DOHH2 (cell line): ENCODE measurements around the gene DDX49.

Experiments used
- H3F3A ChIP-seq: fragments of 200-600 bp; sonication (generic), shearing (Covaris generic); 2 replicates; pipeline ENCODE4 v1.6.0; 2016; ENCODE audit warnings: antibody characterized with exemption, mild to moderate bottlenecking; ENCODE audit not compliant: control insufficient read depth, insufficient read depth
- H3K27ac ChIP-seq: fragments of 200-600 bp; sonication (generic); 2 replicates; pipeline ENCODE4 v1.5.1; 2014; ENCODE audit warnings: low read depth, mild to moderate bottlenecking, low read length, moderate library complexity
- H3K27me3 ChIP-seq: fragments of 200-600 bp; sonication (generic); 2 replicates; pipeline ENCODE4 v1.6.1; 2014; ENCODE audit warnings: mild to moderate bottlenecking, low read length, mixed read lengths; ENCODE audit not compliant: control insufficient read depth
- H3K36me3 ChIP-seq: fragments of 200-600 bp; sonication (generic); 2 replicates; pipeline ENCODE4 v1.6.1; 2014; ENCODE audit warnings: mild to moderate bottlenecking, low read length, moderate library complexity, mixed read lengths; ENCODE audit not compliant: control insufficient read depth
- H3K4me1 ChIP-seq: fragments of 200-600 bp; sonication (generic); 2 replicates; pipeline ENCODE4 v1.6.1; 2014; ENCODE audit warnings: mild to moderate bottlenecking, low read length, mixed read lengths; ENCODE audit not compliant: control insufficient read depth
- H3K4me2 ChIP-seq: fragments of 200-600 bp; sonication (generic); 2 replicates; pipeline ENCODE4 v1.6.0; 2014; ENCODE audit warnings: mild to moderate bottlenecking, low read length, moderate library complexity
- H3K4me3 ChIP-seq: fragments of 200-600 bp; sonication (generic); 2 replicates; pipeline ENCODE4 v1.5.1; 2014; ENCODE audit warnings: mild to moderate bottlenecking, low read length, mixed read lengths
- H3K79me2 ChIP-seq: fragments of 200-600 bp; sonication (generic); 2 replicates; pipeline ENCODE4 v1.6.1; 2014; ENCODE audit warnings: mild to moderate bottlenecking, low read length, mixed read lengths; ENCODE audit not compliant: control insufficient read depth
- H3K9me2 ChIP-seq: fragments of 200-600 bp; sonication (generic); replicated peaks from 2 replicates; pipeline ENCODE4 v1.6.1; 2014; ENCODE audit warnings: mild to moderate bottlenecking, low read length, mixed read lengths; ENCODE audit not compliant: control insufficient read depth
- H3K9me3 ChIP-seq: fragments of 200-600 bp; sonication (generic); 2 replicates; pipeline ENCODE4 v1.6.1; 2014; ENCODE audit warnings: antibody characterized with exemption, low read length, mixed read lengths; ENCODE audit not compliant: control insufficient read depth, insufficient read depth
- H4K20me1 ChIP-seq: fragments of 200-600 bp; sonication (generic); 2 replicates; pipeline ENCODE4 v1.6.0; 2014; ENCODE audit warnings: low read depth, mild to moderate bottlenecking, antibody characterized with exemption, low read length, moderate library complexity; ENCODE audit not compliant: control insufficient read depth, insufficient read depth
- EZH2phosphoT487 ChIP-seq: fragments of 200-600 bp; sonication (generic); IDR thresholded peaks from 2 replicates; pipeline ENCODE4 v1.6.1; 2017; ENCODE audit warnings: borderline replicate concordance, mild to moderate bottlenecking, antibody characterized with exemption, low read length, moderate library complexity, mixed read lengths
- TF ChIP-seq, protein P1 (sequence below): fragments of 200-600 bp; sonication (generic); IDR thresholded peaks from one replicate; pipeline ENCODE4 v1.5.1; 2014; ENCODE audit warnings: antibody characterized with exemption, mild to moderate bottlenecking, low read depth, low read length; ENCODE audit not compliant: poor library complexity, severe bottlenecking

DDX49 gene

GRCh38 chr19:18960370-18960769 lies 40.9 kb downstream of the DDX49 start:
- no peak overlapping the region for H3K27ac ChIP-seq
- no peaks in the 10 kb centered on the region for H4K20me1 ChIP-seq
- H3K4me3 ChIP-seq: no peak overlapping the region
- H3K79me2 ChIP-seq: no peaks in the 10 kb centered on the region
- H3K4me2 ChIP-seq: no peak overlapping the region
- H3K9me2 ChIP-seq: no peaks in the 10 kb centered on the region
- no peaks in the 10 kb centered on the region for H3F3A ChIP-seq
- H3K27me3 ChIP-seq: peaks cover 3% of the 10 kb centered on the region; the same call in 1 of the 2 replicates
- H3K9me3 ChIP-seq: no peaks in the 10 kb centered on the region
- no peaks in the 10 kb centered on the region for H3K36me3 ChIP-seq
- TF ChIP-seq, protein P1, sequence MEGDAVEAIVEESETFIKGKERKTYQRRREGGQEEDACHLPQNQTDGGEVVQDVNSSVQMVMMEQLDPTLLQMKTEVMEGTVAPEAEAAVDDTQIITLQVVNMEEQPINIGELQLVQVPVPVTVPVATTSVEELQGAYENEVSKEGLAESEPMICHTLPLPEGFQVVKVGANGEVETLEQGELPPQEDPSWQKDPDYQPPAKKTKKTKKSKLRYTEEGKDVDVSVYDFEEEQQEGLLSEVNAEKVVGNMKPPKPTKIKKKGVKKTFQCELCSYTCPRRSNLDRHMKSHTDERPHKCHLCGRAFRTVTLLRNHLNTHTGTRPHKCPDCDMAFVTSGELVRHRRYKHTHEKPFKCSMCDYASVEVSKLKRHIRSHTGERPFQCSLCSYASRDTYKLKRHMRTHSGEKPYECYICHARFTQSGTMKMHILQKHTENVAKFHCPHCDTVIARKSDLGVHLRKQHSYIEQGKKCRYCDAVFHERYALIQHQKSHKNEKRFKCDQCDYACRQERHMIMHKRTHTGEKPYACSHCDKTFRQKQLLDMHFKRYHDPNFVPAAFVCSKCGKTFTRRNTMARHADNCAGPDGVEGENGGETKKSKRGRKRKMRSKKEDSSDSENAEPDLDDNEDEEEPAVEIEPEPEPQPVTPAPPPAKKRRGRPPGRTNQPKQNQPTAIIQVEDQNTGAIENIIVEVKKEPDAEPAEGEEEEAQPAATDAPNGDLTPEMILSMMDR: no peak
- no peak for TF ChIP-seq EZH2phosphoT487
- peaks cover 3% of the 10 kb centered on the region; the same call in 1 of the 2 replicates for H3K4me1 ChIP-seq

- Histone ChIP-seq H3K4me1 (peaks cover 6% of the 10 kb centered on the region), H3K27ac (no peak overlapping the region), H4K20me1 (no peaks in the 10 kb centered on the region), H3K79me2 (no peaks in the 10 kb centered on the region), H3K9me2 (no peaks in the 10 kb centered on the region), H3F3A (no peaks in the 10 kb centered on the region), H3K9me3 (no peaks in the 10 kb centered on the region), H3K27me3 (peaks cover 3% of the 10 kb centered on the region; the same call in 1 of the 2 replicates), H3K4me2 (0 out of 2 replicates have a peak overlapping the region, but pooled peaks have one; percentile 11), H3K4me3 (no peak overlapping the region), H3K36me3 (no peaks in the 10 kb centered on the region)
- TF ChIP-seq, protein P1: no peak
- TF ChIP-seq EZH2phosphoT487: no peak
Measured at GRCh38 chr19:18961767-18962620, 42.5 kb downstream of the DDX49 start.

GRCh38 chr19:18964121-18964520 lies 44.6 kb downstream of the DDX49 start:
- Histone ChIP-seq H3K4me1 (peaks cover 6% of the 10 kb centered on the region), H3K36me3 (no peaks in the 10 kb centered on the region), H3F3A (no peaks in the 10 kb centered on the region), H3K9me3 (no peaks in the 10 kb centered on the region), H3K27ac (no peak overlapping the region), H3K27me3 (peaks cover 3% of the 10 kb centered on the region; the same call in 1 of the 2 replicates), H4K20me1 (no peaks in the 10 kb centered on the region), H3K4me2 (no peak overlapping the region), H3K79me2 (no peaks in the 10 kb centered on the region), H3K9me2 (no peaks in the 10 kb centered on the region), H3K4me3 (no peak overlapping the region)
- TF ChIP-seq, protein P1: no peak
- TF ChIP-seq EZH2phosphoT487: no peak
